Osteocyte (in vitro differentiated cells): ENCODE measurements around the gene REXO4. TPM values are rescaled to one million over a fixed set of nuclear protein-coding genes. Genes with fewer than 3 reads are reported as not detected.

Source experiments
- DNase-seq: peaks from one replicate; pipeline ENCODE4 v3.0.0; 2021; ENCODE audit warnings: mixed read lengths; ENCODE audit not compliant: unreplicated experiment; ENCODE audit errors: extremely low spot score
- H3K27ac Mint-ChIP-seq: one replicate; pipeline ENCODE4 v1.8.0; 2021; ENCODE audit warnings: mild to moderate bottlenecking, mixed read lengths; ENCODE audit not compliant: unreplicated experiment
- H3K27me3 Mint-ChIP-seq: one replicate; pipeline ENCODE4 v1.8.0; 2021; ENCODE audit warnings: mixed read lengths; ENCODE audit not compliant: unreplicated experiment
- H3K36me3 Mint-ChIP-seq: one replicate; pipeline ENCODE4 v1.8.0; 2021; ENCODE audit warnings: mixed read lengths; ENCODE audit not compliant: unreplicated experiment
- H3K4me1 Mint-ChIP-seq: one replicate; pipeline ENCODE4 v1.8.0; 2021; ENCODE audit warnings: mixed read lengths; ENCODE audit not compliant: unreplicated experiment
- H3K4me3 Mint-ChIP-seq: one replicate; pipeline ENCODE4 v1.8.0; 2021; ENCODE audit warnings: mild to moderate bottlenecking, moderate library complexity, mixed read lengths; ENCODE audit not compliant: unreplicated experiment
- H3K9me3 Mint-ChIP-seq: one replicate; pipeline ENCODE4 v1.8.0; 2021; ENCODE audit warnings: mixed read lengths; ENCODE audit not compliant: unreplicated experiment
- CTCF ChIP-seq: fragments of 200-600 bp; sonication (generic); IDR thresholded peaks from 2 replicates; pipeline ENCODE4 v1.5.0; 2021; ENCODE audit warnings: antibody characterized with exemption, mild to moderate bottlenecking, moderate library complexity
- total RNA-seq: library from RNA; stranded (reverse); gene quantifications from 2 replicates; pipeline ENCODE4 v1.2.1, GENCODE V29; 2021

The REXO4 gene
- total RNA-seq, 1 donor from 2014 or later, result 22.2 TPM

GRCh38 chr9:133406480-133407307 is 11.1 kb downstream of the REXO4 start:
- Mint-ChIP-seq H3K27me3 (no peaks in the 10 kb centered on the region), H3K9me3 (no peaks in the 10 kb centered on the region), H3K4me3 (no peak overlapping the region), H3K27ac (no peak overlapping the region), H3K4me1 (peaks cover 2% of the 10 kb centered on the region), H3K36me3 (peaks cover 41% of the 10 kb centered on the region)
- peak; percentile 90 for TF ChIP-seq CTCF
- DNase-seq, result peak; percentile 91

GRCh38 chr9:133405508-133406438 is 12.0 kb downstream of the REXO4 start:
- H3K27ac Mint-ChIP-seq, result no peak overlapping the region
- H3K27me3 Mint-ChIP-seq, result no peaks in the 10 kb centered on the region
- no peak for DNase-seq
- no peak overlapping the region for H3K4me3 Mint-ChIP-seq
- peaks cover 2% of the 10 kb centered on the region for H3K4me1 Mint-ChIP-seq
- H3K36me3 Mint-ChIP-seq, result peaks cover 38% of the 10 kb centered on the region
- no peaks in the 10 kb centered on the region for H3K9me3 Mint-ChIP-seq
- TF ChIP-seq CTCF, result no peak

DNA sequence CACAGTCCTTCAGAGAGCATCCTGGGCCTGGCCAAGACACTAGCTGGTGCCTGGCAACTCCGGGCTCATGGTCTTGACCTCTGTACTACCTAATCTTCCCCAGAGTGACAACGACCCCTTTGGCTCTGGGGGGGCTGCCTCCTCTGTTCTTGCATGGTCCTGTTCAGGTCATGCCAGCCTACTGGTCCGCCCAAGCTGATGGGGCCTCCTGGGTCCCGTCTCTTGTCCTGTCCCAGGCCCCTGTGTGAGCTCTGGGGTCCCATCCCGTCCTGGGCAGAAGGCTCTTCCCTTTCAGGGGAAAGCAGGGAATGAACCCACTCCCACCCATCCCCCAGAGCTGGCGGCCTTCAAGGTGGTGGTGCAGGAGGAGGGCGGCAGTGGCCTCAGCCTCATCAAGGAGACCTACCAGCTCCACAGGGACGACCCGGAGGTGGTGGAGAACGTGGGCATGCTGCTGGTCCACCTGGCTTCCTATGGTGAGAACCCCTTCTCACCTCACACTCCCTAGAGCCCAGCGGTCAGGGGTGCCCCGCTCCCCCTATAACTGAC is 13.3 kb downstream of the REXO4 start:
- TF ChIP-seq CTCF, result no peak
- peaks cover 2% of the 10 kb centered on the region for H3K4me1 Mint-ChIP-seq
- no peaks in the 10 kb centered on the region for H3K9me3 Mint-ChIP-seq
- no peaks in the 10 kb centered on the region for H3K27me3 Mint-ChIP-seq
- H3K27ac Mint-ChIP-seq, result no peak overlapping the region
- DNase-seq, result no peak
- peaks cover 26% of the 10 kb centered on the region for H3K36me3 Mint-ChIP-seq
- no peak overlapping the region for H3K4me3 Mint-ChIP-seq

GRCh38 chr9:133403766-133404453 is 13.9 kb downstream of the REXO4 start:
- H3K36me3 Mint-ChIP-seq, result peaks cover 25% of the 10 kb centered on the region
- no peak for DNase-seq
- TF ChIP-seq CTCF, result peak; percentile 44
- no peak overlapping the region for H3K27ac Mint-ChIP-seq
- no peaks in the 10 kb centered on the region for H3K27me3 Mint-ChIP-seq
- H3K9me3 Mint-ChIP-seq, result no peaks in the 10 kb centered on the region
- peaks cover 2% of the 10 kb centered on the region for H3K4me1 Mint-ChIP-seq
- H3K4me3 Mint-ChIP-seq, result no peak overlapping the region
